Erythroblast (primary cell): ENCODE measurements around the gene UBE2O.

Source experiments
- DNase-seq, 2 experiments: peaks; one replicate each; lab custom pipeline; 2025; lab: John Stamatoyannopoulos, UW
- GATA1 ChIP-seq: IDR thresholded peaks from 2 replicates; pipeline ENCODE4 v1.6.1; 2011; ENCODE audit warnings: low read depth, mild to moderate bottlenecking, control low read depth, low read length, moderate library complexity
- POLR2A ChIP-seq: IDR thresholded peaks from 2 replicates; pipeline ENCODE4 v1.6.1; 2011; ENCODE audit warnings: mild to moderate bottlenecking, low read length

The UBE2O gene

DNA sequence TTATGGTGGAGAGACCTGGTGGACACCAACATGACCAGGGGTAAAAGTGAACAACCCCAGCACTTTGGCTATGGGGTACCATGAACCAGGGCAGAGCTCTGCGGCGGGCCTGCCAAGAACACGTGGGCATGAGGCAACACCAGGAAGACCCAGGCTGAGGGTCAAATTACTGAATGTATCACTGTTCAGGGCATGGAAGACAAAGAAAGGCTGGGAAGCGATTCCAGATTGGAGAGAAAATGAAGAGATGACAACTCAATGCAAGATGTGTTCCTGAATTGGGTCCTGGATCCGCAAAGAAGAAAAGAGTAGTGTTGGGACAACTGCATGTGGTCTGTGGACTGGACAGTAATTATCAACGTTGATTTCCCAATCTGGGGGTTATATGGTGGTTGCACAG, 48.7 kb downstream of the UBE2O start:
- no peak for DNase-seq
- TF ChIP-seq POLR2A (no peak), GATA1 (no peak)

DNA sequence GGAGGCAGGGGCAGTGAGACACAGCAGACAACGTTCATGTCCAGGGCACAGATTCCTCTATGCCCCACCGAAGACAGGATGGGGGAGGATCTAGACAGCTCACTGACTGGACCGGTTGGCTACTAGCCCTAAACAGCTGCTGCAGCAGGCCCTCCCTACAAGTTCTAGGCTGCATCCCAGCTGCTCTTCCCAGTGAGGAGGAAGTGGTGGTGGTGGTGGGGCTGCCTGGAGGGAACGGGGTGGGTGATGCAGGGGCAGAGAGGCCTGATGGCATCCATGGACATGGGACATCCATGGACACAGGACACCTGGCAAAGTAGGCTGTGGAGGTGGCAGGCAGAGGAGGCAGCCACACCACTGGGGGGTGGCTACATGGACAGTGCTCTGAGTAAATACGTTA, 50.2 kb downstream of the UBE2O start:
- no peak for DNase-seq
- TF ChIP-seq POLR2A, result no peak
- TF ChIP-seq GATA1, result no peak

DNA sequence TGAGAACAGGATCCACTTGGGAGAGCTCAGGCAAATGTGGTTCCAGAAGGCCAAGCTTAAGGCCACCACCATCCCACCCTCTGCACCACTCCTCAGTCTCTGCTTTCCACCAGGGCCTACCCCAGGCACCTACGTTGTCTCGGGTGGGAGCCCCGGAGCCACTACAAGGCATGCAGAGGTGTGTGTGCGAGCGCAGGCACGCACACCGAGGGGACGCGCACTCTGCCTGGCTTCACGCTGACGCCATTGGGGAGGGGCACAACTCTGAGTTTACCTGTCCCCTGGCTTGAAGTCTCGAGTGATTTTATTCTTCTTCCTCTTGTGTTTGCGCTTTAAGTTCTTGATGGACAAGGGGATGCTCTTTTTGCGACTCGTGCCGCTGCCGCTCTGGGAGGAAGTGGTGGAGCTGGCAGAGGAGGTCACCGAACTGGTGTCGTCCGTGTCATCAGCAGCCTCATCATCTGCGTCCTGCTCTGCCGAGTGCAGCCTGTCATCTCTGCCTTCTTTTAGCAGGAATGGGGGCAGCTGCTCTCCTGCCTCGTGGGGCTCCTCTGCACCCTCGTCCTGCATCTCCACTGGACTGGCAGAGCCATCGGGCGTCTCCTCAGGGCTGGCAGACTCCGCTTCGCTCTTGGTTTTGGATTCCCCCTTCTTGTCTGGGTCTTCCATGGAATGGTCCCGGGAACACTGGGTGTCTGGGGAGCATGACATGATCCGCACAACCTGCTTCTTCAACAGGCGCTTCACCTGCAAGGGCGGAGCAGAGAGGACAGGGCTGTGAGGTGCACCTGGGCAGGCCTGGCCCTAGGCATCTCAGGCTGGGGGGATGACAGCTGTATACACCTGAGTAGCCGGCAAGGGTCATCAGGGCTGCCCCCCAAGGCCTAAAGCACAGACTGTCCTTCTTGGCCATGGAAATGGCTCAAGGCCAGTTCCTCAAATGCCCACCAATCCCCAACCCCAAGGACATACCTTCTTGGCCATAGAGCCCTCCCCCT, 53.5 kb downstream of the UBE2O start:
- no peak for DNase-seq
- TF ChIP-seq GATA1, result no peak
- no peak for TF ChIP-seq POLR2A

DNA sequence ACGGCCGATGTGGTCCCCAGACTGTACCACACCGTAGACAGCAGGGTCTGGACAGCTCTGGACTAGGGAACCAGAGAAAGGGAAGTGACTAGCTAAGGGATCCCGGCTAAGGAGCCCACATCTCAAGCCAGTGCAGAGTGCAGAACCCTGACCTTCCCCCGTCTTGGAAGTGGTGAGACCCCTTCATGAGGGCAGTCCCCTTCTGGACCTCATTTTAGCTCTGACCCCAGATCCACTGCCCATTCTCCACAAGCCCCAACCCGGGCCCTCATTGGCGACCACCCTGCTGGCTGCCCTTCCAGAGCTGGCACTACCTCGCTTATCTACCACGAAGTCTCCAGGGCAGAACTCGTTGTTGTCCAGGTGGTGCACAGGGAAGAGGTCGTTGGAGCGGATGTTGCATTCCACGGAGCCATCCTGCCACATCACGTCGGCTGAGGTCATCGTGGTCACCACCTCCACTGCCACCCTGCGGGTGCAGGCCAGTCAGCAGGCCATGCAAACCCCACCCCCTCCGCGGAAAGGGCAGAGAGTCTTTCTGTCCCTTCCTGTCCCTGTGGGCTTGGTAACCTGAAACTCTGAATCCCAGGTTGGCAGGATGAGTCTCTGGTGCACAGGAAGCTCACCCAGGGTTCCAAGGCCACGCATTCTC, 54.3 kb downstream of the UBE2O start:
- no peak for TF ChIP-seq GATA1
- TF ChIP-seq POLR2A, result no peak
- no peak for DNase-seq

DNA sequence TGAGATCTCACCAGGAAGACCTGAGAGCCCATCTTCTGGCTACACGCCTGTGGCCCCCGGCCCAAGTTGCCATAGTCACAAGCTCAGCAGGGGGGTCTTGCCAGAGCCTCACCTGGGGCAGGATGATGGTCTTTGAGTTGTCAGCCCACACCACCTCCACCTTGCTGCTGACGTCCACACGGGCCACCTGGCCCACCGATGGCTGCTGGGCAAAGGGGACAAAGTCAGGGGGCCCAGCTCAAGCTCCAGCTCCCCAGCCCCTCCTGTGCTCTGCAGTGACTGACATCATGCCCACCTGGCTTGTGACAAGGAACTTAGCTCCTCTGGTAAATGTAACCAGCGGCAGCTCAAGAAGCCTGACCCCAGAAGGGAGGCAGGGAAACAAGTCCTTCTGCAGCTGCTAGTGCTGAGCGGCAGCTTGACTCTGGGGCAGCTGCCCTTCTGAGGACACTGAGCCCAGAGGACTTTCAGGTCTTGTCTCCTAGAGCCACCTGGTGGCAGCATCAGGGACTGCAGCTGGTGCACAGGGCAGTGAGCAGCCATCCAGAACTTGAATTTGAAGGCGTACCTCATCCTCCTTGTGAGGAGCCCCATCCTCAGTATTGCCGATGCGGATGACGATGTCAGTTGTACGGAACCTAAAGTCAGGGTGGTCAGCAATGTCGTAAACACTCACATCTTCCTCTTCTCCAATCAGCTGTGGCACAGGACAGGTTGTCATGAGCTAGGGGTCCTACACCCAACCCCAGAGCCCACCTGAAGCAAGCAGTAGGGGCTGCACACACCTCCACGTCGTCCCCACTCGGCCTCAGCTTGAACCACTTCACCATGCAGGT, 55.0 kb downstream of the UBE2O start:
- TF ChIP-seq GATA1 (no peak), POLR2A (no peak)

DNA sequence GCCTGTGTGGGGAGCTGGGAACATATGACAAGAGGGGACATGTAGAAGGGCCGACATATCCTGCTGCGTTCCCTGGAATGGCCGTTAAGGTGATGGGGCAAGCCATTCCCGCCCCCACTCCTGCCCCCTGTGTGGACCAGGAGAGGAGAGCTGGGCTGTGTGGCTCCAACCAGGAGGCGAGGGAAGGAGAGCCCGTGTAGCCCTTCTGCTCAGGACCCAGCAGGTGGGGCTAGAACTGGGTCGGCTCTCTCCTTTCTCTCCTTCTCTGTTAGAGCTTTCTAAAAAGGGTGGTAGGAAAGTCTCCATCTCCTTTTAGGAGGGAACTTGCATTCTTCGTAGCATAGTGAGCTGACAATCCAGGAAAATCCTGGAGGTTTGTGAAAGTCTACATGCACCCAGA, 55.8 kb downstream of the UBE2O start:
- DNase-seq, result no peak
- no peak for TF ChIP-seq POLR2A

More for the DNA sequence above, 55.0 kb downstream of the UBE2O start:
- DNase-seq, result peak; percentile 85 to 92

DNA sequence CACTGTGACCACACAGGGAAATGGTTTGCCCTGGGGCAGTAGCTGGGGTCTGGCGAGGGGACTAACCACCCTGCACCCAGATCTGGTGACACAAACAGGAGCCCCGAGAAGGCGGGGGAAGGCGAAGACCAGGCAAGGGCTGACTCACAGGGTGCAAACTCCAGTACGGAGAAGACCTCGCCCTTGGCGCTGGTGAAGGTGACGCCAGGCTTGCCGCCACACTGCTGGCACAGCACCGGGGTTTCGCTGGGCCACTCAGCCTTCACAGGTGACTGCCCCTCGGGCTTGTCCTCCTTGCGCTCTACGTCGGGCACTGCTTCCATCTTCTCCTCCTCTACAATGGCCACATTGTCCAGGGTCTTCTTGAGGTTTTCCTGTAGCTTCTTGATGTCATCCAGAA, 57.0 kb downstream of the UBE2O start:
- TF ChIP-seq POLR2A, result no peak
- no peak for TF ChIP-seq GATA1
- DNase-seq, result no peak

DNA sequence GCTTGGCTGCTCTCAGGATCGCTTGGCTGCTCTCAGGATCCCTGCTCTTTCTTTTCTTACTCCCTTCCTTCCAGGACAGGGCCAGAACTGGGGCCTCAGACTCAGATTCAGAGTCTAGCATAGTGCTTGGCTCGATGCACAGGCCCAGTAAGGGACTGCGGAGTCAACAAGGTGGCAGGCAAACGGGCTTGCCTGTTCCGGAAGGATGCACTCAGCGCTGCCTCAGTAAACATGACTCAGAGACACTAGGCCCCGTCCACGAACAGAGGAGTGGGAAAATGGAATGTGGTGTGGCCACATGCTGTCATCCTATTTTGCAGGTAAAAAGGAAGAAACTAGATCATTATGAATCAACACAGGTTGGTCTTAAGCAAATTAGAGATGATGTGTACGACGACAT, 58.8 kb downstream of the UBE2O start:
- TF ChIP-seq POLR2A (no peak), GATA1 (no peak)
- DNase-seq, result no peak

DNA sequence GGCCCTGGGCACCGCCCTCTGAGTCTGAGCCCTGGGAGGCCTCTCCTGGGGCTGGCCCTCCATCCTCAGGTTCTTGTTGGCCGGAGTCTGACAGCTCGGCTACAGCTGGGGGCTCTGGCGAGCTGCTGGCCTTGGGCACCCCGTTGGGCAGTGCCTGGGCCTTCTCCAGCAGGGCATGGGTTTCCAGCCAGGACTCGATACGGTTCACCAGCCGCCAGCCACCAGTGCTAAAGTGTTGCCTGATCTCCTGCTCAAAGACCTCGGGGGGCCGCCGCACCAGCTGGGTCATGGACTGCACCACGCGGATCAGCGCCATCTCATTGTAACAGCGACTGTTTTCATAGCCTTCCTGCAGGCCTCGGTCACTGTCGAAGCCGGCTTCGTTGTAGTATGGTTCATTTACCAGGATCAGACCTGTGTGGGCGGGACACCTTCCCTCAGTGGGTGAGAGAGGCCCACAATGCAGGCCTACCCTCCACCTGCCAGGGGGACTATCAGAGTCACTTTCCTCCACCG, 61.7 kb downstream of the UBE2O start:
- no peak for DNase-seq
- TF ChIP-seq POLR2A, result no peak
- TF ChIP-seq GATA1, result no peak

DNA sequence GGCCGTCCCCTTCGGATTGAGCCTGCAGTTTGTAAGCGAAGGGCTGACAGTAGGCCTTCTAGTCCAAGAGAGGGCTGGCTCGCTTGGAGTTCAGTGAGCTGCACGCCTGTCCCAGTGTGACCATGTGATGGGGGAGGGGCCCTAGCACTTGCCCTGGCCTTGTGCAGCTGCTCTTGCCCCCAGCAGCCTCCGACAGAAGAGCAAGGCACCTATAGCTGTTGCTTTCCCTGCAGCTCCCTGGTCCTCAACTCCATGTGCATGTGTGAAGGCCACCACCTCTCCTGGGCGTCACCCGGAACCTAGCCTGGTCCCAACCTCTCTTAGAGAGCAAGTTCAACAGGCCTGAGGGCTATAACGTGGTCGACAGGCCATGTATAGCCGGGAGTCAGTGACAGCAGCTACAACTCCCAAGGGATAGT, 62.9 kb downstream of the UBE2O start:
- no peak for DNase-seq
- TF ChIP-seq GATA1 (no peak), POLR2A (no peak)

DNA sequence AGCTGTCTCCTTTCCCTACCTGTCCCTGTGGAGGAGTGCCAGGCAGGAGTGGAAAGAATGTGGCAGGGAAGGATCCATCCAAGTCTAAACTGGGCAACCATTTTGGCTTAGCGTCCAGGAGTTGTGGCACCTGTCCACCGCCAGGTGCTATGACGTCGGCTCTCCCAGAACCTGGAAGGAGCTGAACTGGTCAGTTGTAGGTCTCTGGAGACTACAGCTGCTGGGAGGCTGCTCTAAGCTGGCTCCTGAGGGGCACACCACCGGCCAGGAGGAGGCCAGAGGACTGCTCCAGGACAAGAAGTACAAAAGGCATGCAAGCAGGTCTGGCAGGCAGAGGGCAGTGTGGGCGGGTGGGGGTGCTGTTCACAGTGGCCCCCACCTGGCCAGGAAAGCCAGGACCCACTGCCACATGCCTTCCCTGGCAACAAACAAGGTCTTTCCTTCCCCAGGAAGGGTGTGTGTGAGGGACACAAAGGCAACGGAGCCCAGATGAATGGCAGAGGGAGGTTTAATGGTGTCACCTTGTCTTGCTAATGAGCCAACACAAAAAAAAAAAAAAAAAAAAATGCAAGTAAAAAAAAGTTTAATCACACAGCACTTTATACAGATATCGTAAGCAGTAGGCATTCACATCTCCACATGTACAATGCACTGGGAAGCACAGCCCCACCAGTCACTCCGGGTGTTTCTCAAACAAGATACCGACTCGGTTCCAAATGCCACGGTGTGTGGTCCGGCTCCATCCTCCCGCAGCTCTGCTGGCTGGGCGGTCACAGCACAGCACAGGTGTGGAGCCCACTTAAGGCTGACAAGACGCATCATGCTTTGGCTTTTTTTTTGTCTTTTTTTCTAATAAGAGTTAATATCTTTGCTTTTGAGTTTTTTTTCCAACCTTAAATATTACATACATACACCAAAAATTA, 63.7 kb downstream of the UBE2O start:
- TF ChIP-seq GATA1 (no peak), POLR2A (no peak)
- DNase-seq, result no peak

DNA sequence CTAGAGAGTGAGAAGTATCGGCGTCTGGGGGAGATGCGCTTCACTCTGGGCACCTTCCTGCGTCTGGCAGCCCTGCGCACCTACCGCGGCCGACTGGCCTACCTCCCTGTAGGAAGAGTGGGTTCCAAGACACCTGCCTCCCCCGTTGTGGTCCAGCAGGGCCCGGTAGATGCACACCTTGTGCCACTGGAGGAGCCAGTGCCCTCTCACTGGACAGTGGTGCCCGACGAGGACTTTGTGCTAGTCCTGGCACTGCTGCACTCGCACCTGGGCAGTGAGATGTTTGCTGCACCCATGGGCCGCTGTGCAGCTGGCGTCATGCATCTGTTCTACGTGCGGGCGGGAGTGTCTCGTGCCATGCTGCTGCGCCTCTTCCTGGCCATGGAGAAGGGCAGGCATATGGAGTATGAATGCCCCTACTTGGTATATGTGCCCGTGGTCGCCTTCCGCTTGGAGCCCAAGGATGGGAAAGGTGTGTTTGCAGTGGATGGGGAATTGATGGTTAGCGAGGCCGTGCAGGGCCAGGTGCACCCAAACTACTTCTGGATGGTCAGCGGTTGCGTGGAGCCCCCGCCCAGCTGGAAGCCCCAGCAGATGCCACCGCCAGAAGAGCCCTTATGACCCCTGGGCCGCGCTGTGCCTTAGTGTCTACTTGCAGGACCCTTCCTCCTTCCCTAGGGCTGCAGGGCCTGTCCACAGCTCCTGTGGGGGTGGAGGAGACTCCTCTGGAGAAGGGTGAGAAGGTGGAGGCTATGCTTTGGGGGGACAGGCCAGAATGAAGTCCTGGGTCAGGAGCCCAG, 65.8 kb downstream of the UBE2O start:
- TF ChIP-seq POLR2A (no peak), GATA1 (no peak)
- DNase-seq, result no peak
